ENCODE data around the gene CCDC66.

The CCDC66 gene

DNA sequence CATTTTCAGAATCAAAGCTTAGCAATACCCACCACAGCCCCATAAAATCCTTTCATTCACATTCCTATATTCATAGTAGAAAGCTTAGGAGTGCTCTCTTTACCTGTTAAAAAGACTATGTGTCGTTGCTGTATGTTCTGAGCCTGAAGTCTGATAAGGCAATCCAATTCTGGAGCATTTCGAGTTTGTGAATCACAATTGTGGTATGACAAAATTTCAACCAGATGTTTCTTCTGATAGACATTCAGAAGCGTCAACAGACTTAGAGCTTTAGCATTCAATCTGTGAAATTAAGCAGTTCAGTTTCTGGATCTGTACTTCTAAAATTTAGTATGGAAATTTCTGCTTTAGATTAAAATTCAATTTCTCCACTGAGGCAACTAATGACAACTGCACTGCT, 67.8 kb downstream of the CCDC66 start:
- no peak for DNase-seq

DNA sequence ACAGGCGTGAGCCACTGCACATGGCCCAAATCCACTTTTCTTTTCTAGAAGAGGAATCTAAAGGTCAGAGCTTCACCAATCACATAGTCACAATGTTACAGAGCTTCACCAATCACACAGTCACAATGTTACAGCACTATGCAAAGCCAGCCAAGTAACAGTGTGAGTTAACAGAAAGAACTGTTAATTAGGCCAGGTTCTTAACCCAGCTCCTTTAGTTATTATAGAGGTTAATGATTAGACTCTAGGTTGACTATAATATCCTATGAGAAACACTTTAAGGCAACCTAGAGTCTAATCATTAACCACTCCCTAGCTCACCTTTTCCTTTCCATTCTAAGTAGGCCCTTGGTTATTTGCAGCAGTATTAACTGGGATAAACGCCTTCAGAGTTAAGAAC, 72.1 kb downstream of the CCDC66 start:
- no peak for DNase-seq

DNA sequence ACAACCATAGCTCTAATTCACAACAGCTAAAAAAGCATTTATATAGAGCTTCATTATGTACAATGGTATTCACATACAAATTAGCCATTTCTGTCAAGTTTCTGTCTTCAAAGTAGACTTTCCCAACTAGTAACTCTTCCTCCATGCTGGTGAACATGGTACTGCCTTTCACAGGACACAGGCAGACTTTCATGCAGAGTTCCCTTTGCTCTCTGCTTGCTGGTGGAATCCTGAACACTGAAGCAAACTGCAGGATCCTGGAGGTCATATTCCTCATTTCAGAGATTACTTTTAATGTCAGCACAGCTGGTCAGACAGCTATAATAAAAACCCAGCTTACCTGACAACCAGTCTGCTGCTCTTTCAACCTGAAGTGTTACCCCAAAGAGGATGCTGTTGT, 72.5 kb downstream of the CCDC66 start:
- no peak for DNase-seq

DNA sequence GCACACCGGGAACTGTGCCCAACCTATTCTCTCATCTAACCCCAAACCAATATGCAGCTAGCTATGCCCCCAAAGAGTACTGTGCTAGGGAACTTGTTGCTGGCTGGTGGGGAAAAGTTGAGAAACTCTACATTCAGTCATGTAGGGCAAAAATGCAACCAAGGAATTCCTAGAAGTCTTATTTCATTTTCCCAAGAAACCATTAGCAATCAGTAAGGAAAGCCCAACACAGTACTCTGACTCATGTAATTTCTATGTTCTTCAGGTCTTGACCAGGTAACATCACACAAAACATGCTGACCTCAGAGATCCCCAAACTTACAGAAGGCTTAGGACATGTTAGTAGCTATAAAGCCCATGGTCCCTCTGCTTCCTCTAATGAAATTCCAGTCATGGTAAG, 74.0 kb downstream of the CCDC66 start:
- no peak for DNase-seq

DNA sequence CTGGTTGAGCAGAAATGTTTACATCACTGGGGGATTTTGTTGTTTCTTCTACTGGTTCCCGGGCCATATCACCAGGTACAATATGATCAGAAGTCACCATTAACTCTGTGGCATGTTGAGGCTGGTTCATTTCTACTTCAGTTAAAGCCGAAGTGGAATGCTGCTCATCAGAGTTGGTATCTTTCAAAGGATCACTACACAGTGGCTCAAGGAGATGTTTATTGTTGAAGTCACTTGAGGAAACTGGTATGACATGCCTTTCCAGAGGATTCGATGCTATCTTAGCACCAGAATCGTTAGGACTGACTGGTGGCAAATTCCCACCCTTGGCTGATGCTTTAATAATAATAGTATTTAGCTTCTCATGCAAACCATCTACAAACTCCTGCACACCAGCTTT, 76.2 kb downstream of the CCDC66 start:
- DNase-seq = no peak

DNA sequence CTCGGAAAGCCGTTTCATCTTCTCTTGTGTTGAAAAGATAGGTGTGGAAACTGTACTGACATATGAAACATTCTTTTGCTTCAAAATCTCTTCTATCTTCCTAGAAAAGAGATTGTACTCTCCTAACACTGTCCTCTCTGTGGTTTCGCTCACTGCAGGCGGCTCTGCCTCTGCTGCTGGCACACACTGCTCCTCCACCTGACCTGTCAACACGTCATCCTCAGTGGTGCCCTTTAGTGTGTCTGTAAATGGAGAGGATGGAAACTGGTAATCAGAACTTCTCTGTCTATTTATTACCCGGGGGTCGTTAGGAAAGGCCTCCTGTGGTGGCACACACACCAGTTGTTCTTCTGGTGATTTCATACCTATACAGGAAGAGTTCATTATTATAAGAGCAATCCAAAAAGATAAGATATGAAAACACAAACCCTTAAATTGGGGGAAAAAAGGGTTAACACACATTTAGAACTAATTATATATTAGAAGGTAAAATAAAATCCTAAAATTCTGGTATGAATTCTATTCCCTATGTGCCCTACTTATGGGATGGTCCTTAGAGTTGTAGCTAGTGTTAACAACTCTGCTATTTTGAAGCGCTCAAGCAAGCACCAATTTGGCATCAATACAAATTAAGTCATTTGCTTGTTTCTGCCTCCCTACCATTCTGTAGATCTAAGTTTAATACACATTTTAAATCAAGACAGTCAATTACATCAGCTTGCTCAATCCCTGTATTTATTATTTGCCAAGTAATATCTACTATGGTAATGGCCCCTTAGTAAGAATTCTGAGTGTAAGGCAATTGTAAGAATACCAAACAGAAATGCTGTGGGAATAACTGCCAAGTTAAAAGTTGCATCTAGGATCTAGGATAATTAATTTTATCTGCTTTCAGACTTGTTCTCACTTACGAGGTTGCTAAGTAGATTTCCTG, 76.9 kb downstream of the CCDC66 start:
- no peak for DNase-seq

DNA sequence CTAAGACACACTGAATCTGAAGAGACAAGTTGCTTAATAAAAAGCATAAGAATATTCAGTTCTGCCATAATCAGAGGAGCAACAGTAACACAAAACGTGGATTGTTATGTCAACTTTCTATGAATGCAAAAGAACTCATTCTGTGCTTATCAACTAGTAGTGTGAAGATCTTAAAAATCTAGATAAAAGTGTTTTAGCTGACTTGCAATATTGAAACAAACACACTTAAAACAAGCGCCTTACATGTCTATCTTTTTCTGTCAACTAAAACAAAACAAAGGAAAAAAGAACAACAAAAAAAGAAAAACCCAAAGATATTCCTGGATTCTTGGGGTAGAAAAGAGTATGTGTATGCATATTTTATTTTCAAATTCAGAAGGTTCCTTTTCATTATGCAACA, 88.4 kb downstream of the CCDC66 start:
- no peak for DNase-seq

DNA sequence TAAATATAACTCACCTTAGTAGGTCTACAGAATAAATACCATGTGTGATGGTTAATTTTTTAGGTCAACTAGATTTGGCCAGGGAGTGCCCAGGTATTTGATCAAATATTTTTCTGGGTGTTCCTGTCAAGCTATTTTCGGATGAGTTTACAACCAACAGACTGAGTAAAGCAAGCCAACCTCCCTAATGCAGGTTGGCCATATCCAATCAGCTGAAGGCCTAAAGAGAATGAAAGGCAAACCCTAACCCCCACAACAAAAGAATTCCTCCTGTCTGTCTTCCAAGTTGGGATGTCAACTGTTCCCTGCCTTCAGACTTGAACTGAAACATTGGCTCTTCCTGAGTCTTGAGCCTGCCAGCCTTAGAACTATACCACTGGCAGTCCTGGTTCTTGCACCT, 97.5 kb downstream of the CCDC66 start:
- no peak for DNase-seq

DNA sequence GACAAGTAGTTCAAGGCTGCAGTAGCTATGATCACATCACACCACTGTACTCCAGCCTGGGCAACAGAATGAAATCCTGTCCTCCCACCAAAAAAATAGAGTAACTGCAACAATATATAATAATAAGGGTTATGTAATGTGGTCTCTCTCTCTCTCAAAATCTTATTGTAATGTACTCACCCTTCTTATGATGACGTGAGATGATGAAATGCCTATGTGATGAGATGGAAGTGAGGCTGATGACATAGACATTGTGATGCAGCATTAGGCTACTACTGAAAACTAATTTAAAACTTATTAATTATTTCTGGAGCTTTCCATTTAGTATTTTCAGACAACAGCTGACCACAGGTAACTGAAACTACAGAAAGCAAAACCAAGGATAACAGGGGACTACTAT, 98.7 kb downstream of the CCDC66 start:
- no peak for DNase-seq

DNA sequence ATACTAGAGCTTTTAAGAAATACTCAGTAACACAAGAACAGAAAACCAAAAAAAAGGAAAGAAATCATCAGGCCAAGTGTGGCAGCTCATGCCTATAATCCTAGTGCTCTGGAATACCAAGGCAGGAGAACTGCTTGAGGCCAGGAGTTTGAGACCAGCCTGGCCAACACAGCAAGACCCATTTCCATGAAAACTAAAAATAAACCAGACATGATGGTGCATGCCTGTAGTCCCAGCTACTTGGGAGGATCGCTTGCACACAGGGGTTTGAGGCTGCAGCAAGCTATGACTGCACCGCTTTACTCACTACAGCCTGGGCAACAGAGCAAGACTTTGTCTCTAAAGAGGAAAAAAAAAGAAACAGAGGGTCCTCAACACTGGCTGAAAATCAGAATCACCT, 107.8 kb downstream of the CCDC66 start:
- DNase-seq = no peak

DNA sequence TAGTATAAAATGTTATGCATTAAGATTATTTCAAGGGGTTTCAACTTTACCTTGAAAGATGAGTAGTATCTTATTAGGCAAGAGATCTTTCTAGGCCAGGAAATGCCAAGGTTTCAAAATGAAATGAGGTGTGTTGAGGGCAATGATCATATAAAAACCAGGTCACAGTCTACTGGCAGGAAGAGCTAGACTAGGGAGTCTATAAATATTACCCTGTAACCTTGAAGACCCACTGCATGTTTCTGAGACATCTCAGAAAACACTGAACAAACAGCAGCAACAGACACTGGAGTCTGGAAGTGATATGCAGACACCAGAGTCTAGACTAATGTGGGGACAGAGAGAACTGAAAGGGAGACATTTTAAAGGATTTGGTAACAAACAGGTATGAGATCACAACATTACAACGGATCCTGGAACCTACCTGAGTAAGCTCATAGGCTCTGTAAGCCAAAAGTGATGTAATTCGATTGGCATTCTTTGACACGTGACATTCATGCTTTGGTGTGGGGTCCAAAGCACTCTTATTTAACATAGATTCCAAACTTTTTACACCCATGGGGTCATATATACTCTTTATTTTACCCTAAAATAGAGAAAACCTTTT, 111.1 kb downstream of the CCDC66 start:
- no peak for DNase-seq
